DMS114 treated with DMSO at 0.1 percent for 48 hours (cell line): ENCODE measurements around the gene ACVR2B.

Source experiments
- DNase-seq: peaks from one replicate; lab custom pipeline; 2025; ENCODE audit not compliant: unreplicated experiment; lab: John Stamatoyannopoulos, UW

The ACVR2B gene

GRCh38 chr3:38480930-38481329, 27.2 kb downstream of the ACVR2B start:
- DNase-seq: no peak

- DNase-seq: no peak
Measured at GRCh38 chr3:38482951-38483350, 29.3 kb downstream of the ACVR2B start.

GRCh38 chr3:38487323-38487722, 33.6 kb downstream of the ACVR2B start:
- no peak for DNase-seq

GRCh38 chr3:38488949-38489348, 35.3 kb downstream of the ACVR2B start:
- DNase-seq: no peak

- DNase-seq: no peak
Measured at GRCh38 chr3:38489766-38490165, 36.1 kb downstream of the ACVR2B start.

GRCh38 chr3:38490281-38491030, 36.8 kb downstream of the ACVR2B start:
- DNase-seq: no peak

- no peak for DNase-seq
Measured at GRCh38 chr3:38491215-38491614, 37.5 kb downstream of the ACVR2B start.

GRCh38 chr3:38493031-38493430, 39.3 kb downstream of the ACVR2B start:
- DNase-seq: no peak

- DNase-seq: peak; percentile 77
Measured at GRCh38 chr3:38496131-38496910, 42.6 kb downstream of the ACVR2B start, which contains the start of gene EXOG. TSS of gene EXOG (plus strand) at chr3:38496340. CDS start at chr3:38496368, 28 bp downstream.

- no peak for DNase-seq
Measured at GRCh38 chr3:38497031-38497430, 43.3 kb downstream of the ACVR2B start.

- no peak for DNase-seq
Measured at GRCh38 chr3:38500688-38501417, 47.2 kb downstream of the ACVR2B start.

- no peak for DNase-seq
Measured at GRCh38 chr3:38507120-38507519, 53.4 kb downstream of the ACVR2B start.

GRCh38 chr3:38509732-38510131, 56.0 kb downstream of the ACVR2B start:
- DNase-seq: no peak

GRCh38 chr3:38510631-38511030, 56.9 kb downstream of the ACVR2B start:
- no peak for DNase-seq

- DNase-seq: no peak
Measured at GRCh38 chr3:38511546-38511945, 57.9 kb downstream of the ACVR2B start.

GRCh38 chr3:38515367-38515766, 61.7 kb downstream of the ACVR2B start:
- no peak for DNase-seq

GRCh38 chr3:38516669-38517068, 63.0 kb downstream of the ACVR2B start:
- DNase-seq: no peak

GRCh38 chr3:38519000-38519399, 65.3 kb downstream of the ACVR2B start:
- DNase-seq: no peak

GRCh38 chr3:38519651-38520050, 66.0 kb downstream of the ACVR2B start:
- no peak for DNase-seq

- peak; percentile 34 for DNase-seq
Measured at GRCh38 chr3:38521391-38521987, 67.8 kb downstream of the ACVR2B start.

GRCh38 chr3:38522002-38522401, 68.3 kb downstream of the ACVR2B start:
- no peak for DNase-seq
